Activated naive CD4-positive, alpha-beta T cell treated with Interleukin-2 at 50 U/mL for 16 hours (primary cell): ENCODE results near the gene SOX21.
"Not testable (repeated sequence)": the region's sequence is repeated elsewhere in the genome, so short reads cannot be mapped to it uniquely, and the experiment has no call there.

Experiments used
- DNase-seq: peaks from one replicate; pipeline ENCODE4 v3.0.0-alpha.2; 2020

Gene SOX21

DNA sequence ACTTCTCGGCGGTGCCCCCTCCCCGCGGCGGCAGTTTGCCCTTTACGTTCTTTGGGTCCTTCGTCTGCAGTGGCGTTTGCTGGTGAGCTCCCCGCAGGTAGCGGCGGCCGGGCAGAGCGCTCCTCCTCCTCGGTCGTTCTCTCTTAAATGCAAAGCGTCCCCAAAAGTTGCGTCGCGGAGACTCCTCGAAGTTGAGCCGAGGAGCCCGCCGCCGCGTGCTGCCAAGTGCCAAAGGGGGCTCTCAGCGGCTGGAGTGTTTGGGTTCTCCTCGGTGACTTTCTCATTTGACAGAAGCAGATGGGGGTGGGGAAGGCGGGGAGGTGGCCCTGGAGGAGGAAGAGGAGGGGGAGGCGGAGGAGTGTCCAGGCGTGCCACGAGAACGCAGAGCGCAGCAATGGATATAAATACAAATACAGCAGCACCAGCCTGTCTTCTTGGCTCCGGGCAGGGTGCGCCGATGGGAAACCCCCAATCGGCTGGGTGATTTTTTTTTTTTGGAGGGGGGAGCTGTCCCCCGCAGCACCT is at the start of gene SOX21:
SOX21 (minus strand) TSS at position 259 of the 525 bp plus-strand sequence. CDS start 496 bp downstream, outside the sequence.
- DNase-seq: no peak

- DNase-seq: no peak
These were observed 49.1 kb upstream of the SOX21 start for GRCh38 chr13:94761407-94761806.

DNA sequence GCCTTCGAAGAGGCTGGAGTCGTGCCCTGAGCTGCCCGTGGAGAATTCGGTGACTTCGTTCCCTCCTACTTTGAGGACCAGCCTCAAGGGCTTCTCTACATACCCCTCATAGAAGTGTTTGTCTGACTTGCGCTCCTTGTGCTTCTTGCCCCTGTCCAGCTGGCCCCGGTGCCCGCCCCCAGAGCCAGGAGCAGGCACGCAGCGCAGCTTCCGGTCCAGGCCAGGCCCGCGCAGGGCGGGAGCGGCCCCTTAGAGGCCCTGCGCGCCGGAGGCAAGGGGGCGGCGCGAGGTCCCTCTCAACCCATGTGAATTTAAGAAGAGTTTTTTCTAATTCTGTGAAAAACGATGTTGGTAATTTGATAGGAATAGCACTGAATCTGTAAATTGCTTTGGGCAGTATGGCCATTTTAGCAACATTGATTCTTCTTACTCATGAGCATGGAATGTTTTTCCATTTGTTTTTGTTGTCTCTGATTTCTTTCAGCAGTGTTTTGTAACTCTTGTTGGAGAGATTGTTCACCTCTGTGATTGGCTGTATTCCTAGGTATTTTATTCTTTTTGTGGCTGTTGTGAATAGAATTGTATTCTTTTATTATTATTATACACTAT is 46.9 kb upstream of the SOX21 start:
- DNase-seq: no peak

DNA sequence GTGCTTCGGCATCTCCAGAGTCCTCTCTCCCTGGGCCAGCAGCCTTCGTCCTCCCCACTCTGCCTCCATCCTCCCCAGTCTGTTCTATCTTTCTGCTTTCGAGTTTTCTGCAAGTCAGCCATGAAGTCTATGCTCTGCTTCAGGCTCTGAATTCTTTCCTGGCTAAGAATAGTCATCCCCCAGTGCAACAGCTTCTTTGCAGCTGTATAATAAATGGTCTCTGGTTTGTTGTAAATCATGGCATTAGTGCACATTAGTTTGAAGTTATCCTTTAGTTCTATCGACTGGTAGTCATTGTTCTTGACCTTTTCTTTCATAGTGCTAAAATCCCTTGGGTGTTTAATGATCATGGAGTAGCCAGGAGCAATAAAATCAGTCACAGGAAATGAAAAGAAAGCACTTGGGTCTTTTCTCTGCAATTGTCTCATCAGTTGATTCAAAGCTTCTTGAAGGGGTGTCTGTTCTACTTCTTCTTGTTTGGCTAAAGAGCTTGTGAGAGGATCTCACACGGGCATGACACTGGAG is 46.2 kb upstream of the SOX21 start:
- no peak for DNase-seq

DNA sequence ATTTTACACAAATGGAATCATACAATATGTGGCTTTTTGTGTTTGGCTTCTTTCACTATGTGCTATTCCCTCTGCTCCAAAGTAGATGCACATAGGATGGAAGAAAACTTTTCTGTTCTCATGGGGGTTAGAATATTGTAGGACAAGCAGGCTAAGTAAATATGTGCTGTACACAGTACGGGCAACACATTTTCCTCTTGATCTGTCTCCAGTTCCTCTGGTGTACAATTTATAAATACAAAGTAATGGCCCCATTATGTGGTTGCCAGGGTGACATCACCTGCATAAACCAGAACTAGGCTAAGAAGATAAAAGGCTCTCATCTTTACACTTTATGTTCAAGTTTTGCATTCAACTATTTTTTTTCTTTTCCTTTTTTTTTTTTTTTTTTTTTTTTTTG is 41.0 kb upstream of the SOX21 start:
- no peak for DNase-seq

DNA sequence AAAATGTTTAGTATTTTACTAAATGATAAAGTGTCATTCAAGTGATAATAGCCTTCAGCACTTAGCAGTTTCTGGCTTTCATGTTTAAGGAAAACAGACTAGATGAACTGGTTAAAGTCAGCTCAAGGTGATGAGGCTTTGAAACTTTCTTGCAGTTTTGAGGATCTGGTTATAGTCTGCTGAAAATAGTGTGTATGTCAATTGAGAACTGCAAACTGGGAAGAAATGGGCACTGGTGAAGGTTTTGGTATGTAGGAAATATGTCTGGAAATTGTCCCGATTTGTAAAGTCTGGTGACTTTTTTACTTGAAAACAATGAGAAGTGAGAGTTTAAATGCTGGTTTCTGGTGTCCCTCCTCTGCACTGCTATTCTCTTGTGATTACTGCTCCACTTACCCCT is 36.8 kb upstream of the SOX21 start:
- DNase-seq: no peak

- DNase-seq: no peak
These were observed 26.9 kb upstream of the SOX21 start for GRCh38 chr13:94739235-94739634.

- DNase-seq: no peak
These were observed 18.7 kb upstream of the SOX21 start for GRCh38 chr13:94731028-94731427.

GRCh38 chr13:94729941-94730340 is 17.6 kb upstream of the SOX21 start:
- DNase-seq: not testable (repeated sequence)

GRCh38 chr13:94726425-94726824 is 14.1 kb upstream of the SOX21 start:
- no peak for DNase-seq

GRCh38 chr13:94722609-94723345 is 10.4 kb upstream of the SOX21 start:
- no peak for DNase-seq

DNA sequence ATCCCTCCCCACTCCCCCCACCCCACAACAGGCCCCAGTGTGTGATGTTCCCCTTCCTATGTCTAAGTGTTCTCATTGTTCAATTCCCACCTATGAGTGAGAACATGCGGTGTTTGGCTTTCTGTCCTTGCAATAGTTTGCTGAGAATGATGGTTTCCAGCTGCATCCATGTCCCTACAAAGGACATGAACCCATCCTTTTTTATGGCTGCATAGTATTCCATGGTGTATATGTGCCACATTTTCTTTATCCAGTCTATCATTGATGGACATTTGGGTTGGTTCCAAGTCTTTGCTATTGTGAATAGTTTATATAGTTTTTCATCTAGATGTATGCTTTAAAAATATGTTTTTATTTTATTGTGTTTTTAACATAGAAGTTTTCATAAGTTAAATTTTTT is 6.4 kb upstream of the SOX21 start:
- not testable (repeated sequence) for DNase-seq

DNA sequence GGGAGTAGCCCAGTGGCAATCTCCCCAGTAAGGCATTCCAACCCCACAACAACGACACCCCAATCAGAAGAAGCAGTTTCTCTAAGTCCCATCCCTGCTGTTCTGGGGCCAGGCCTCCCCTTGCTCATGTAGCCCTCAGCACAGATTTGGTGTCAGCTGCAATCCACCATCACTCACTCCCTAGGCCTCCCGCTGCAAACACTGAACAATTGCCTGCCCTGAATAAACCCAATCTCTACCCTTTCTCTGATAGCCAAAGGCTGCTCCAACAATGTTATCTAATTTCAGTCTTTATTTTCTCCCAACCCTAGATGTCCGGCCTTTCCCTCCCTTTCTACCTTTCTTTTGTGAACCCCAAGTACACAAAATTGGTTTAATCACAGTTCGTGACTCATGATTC is 5.6 kb upstream of the SOX21 start:
- no peak for DNase-seq

DNA sequence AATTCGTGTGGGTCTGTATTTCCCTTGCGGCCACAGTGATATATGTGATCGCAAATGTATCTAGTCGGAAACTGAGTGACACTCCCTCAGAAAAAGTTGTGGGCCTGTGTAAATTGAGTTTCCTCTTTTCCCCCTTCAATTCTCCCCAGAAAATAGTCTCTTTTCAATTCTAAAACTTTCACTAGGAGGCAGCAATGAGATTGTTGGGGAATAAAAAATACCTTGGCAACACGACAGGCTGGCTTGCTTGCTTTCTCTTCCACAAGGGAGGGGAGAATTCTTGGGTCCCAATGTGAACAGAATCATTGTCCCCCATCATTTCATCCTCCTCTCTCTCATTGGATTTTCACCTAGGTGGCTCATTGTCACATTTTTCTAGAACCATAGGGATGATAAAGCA is 3.7 kb upstream of the SOX21 start:
- DNase-seq: no peak

DNA sequence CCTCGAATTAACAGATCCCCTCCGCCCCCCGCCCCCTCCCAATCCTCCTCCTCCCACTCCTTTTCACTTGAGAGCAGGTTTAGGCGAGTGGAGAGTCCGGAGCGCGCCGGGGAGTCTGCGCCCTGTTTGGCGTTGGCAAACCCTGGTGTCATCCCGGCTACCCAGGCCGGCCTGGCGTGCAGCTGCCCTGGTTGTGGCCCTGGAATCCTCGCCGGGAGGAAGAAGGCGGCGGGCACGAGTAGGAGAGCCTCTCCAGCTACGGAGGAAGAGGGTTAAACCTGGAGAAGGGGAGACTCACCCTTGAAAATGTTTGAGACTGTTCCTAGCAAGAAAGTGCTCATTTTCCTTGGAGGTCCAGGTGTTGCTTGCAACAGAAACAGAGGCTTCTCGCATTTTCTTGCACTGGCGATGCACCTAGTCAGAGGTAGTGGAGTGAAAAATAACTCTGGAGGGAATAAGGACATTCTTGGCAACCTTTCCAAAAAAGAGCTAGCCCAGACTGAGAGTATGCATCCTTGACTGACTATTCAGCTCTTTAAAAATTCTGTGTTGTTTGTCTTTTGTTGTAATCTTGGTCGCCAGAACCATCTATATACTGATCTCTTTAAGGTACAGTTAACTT is 1.3 kb upstream of the SOX21 start:
- no peak for DNase-seq

GRCh38 chr13:94712812-94713560 is 641 bp upstream of the SOX21 start:
- no peak for DNase-seq

- no peak for DNase-seq
These were observed 621 bp downstream of the SOX21 start for GRCh38 chr13:94711561-94712286.

GRCh38 chr13:94710881-94711560 is 1.3 kb downstream of the SOX21 start:
- DNase-seq: no peak

DNA sequence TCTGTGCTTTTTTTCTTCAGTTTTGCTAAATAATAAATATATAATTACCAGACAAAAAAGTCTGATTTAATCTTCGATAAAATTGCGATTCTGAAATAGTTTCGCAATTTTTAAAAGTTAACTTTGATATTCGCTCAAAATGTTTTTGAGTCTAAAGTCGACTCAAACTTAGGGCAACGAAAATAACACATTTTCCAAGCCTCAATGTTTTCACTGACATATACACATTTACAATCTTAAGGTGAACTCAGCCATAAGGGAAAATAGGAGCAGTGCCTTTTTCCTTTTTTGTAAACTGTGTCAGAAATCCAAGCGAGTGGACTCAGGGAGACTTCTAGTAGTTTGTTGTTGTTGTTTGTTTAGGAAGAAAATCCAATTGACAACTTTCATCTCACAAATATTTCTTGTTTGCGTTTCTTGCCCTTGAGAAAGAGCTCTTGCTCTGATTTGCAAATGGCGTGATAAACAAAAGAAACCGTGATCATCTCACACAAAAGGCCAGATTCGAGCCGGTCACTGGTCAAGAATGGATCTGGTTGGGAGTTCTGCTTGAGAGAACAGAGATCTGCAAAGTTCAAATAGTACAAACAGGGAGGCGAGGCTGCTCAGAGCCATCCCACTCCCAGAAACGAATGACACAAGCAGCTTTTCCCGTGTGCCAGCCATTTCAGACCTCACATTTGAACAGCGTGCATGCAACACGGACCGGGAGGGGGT is 2.1 kb downstream of the SOX21 start:
- DNase-seq: no peak

- DNase-seq: no peak
These were observed 3.1 kb downstream of the SOX21 start for GRCh38 chr13:94709001-94709834.
